ENCODE measurements around the gene AKAP3.

Gene AKAP3

DNA sequence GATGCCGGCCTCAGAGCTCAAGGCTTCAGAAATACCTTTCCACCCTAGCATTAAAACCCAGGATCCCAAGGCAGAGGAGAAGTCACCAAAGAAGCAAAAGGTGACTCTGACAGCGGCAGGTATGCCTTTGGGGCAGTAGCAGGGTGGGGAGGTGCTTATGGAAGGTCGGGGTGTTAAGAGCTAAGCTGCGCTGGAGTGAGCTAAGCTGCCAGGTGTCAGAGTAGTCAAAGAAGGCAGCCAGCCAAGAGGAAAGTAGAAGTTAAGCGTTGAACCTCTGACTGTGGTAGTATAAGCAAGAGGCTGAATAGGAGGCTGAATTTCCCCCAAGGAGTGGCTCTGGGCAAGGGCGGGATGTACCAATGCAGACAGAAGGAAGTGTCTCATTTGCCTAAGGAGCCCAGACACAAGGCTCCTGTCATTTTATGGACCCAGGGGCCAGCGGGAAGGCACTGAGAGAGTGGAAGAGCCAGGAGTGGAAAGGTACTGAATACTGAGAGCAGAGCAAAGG is 57.6 kb downstream of the AKAP3 start:
- DNase-seq = no peak

DNA sequence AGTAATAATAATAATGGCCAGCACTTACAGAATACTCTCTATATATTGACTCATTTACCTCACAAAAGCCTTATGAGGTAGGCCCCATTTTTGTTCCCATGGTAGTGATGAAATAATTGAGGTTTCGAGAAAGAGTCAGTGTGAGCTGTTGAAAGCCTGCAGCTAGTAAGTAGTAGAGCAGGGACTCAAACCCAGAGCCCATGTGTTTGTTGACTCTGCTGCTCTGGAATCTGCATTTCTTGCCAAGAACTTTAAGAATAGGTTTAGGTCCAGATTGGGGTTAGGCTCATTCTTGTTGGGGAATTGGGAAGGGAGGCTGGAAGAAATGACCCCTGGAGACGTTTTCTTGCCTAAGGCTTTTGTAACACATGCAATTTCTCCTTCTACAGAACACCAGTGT is 58.9 kb downstream of the AKAP3 start:
- DNase-seq = no peak

DNA sequence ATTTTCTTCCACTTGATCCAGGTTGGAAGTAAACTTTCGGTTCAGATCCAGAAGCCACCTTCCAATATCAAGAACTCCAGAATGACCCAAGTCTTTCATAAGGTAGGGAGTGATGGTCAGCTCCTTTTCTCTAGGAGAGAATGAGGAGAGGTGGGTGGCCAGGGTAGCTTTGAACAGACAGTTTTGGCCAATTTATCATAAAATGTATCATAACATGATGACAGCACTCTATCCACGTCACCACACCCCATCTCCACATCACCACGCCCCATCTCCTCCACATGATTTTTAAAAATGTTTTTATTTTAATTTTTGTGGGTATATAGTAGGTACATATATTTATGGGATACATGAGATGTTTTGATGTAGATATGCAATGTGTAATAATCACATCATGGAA is 59.9 kb downstream of the AKAP3 start:
- no peak for DNase-seq

DNA sequence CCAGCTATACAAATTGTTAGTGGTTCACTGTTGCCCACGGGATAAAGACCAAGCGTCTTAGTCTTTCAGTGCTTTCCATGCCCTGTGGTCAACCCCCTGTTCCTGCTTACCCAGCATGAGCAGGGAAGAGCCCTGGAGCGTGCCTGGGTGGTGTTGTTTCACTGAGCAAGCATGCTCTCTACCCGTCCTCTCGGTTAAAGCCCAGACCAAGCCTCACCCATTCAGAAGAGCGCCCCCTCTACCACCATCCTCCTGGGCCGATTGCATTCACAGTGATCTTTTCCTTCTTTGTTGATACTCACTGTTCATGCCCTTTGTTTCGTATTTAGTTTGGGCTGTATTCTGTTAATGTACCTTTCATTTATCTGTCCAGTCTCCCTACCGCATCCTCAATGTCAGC is 61.7 kb downstream of the AKAP3 start:
- no peak for DNase-seq

DNA sequence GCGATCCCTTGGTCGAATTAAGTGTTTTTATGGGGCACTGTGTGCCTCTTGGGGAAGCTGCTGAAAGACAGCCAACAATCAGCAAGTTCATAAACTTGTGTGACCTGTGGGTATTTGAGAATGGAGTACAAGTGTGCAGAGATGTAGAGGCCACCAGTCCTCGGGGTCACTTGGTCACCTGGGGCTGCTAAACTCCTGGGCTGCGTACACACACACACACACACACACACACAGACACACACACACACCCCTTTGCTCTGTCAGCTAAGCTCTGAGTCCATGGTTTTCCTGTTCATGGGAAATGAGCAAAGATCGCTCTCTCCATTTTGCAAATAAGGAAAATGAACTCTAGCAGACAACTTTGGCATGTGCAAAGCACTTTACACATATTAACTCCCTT is 62.4 kb downstream of the AKAP3 start:
- DNase-seq = no peak

DNA sequence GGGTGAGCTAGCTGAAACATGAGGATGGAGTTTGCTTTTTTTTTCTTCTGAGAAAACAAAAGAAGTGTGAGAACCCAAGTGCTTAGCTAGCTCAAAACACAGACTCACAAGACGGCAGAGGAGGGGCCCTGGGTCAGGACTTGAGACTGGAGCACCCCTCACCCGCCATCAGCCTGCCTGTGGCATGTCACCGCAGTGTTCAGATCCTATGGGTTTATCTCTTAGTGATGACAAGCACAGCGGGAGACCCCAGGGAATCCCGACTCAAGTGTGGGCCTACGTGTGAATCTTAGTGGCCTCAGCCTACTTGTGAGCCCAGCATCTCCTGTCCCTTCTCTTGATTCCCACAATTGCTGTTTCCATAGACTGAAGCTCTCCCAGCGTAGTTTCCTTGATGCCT is 64.0 kb downstream of the AKAP3 start:
- DNase-seq = no peak

DNA sequence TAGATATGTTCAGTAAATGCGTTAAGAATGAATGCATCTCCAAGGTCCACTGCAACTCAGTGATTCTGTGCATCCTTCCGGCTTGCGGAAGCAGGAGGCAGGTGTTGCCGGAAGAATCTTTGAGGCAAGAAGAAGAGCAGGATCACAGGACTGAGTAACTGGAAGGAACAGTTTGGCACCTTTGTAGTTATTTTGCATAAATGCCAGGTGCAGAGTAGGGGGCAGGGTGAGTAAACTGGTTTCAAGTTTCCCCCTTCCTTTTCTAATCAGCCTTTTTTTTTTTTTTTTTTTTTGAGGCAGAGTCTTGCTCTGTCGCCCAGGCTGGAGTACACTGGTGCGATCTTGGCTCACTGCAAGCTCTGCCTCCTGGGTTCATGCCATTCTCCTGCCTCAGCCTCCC is 64.6 kb downstream of the AKAP3 start:
- DNase-seq = no peak

DNA sequence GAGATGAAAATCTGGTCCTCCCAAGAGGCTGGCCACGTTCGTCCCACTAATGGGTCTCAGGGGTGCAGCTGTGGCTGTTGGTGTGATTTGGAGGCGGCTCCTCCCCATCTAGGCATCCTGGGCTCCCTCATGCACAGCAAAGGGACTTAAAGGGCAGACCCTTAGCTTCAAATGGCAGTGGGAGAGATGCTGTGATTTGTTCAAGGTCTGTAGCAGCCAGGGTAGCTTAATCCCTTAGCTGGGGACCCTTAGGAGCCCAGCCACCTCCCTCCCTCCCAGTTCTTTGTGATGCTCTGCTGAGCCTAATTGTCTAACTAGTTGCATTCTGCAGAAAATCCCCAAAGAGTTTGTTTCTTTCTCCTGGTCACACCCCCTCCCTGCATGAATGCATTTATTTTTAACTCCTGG is 68.6 kb downstream of the AKAP3 start:
- no peak for DNase-seq

DNA sequence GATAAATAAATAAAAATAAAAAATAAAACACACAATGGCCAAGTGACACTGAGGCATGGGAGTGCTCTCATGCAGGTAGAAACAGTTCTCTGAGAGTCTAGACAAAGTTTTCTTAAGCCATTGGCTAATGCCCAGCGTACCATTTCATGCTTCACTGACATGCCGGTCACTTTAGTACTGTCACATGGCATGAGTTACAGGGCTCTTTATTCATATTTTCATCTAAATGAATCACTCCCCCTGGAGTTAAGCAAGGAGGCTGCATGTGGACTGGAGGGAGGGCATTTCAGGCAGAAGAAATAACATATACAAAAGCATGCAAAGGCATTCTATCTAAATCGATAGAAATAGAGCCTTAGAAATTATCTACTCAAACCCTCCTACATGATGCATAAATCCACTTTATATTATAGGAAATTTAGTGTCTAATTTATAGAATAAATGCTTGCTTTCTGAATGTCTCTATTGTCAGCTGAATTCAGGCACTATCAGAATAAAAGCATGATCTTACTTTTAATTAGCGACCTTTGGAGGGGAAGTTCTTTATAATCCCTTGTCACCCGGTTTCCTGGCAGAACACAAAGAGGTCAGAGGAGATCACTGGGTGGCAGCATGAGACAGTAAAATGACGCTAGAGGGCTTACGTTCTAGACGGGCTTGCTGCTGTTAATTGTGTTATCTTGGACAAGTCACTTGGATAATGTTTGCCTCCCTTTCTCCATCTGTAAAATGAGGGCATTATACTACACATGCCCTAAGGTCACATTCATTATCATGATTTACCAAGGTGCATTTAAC is 69.3 kb downstream of the AKAP3 start:
- DNase-seq = no peak

DNA sequence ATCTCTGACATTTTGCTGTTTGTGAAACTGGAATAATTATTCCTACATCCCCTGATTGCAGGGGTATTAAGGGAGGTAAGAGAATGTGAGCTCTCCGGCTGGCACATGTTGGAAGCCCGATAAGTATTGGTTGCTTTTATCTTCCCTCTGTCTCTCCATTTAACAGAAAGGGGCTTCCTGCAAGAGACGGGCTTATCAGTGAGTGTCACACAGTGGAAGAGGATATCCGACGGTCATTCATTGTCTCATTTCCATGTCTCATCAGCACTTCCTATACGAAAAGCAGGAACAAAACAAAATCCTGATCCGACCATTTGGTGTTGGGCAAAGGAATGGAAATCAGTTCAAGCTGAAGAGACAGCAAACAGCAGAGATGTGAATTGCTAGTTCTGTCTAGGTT is 76.2 kb downstream of the AKAP3 start:
- DNase-seq = no peak

DNA sequence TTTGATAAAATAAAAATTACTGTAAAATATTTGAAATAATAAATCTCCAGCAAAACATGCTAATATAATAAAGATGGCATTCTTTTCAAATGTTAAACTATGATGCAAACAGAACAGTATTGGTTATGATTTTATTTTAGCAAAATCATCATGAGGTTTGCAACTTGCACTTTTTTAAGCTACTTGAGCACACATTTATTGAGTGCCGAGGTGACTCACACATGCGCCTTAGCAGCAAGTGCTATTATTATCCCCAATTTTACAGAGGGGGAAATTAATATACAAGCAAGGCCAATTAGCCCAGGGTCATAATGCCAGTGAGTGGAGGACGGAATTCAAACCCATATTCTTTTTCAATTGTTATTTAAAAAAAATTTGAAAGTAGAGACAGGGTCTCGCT is 79.6 kb downstream of the AKAP3 start:
- DNase-seq = no peak

DNA sequence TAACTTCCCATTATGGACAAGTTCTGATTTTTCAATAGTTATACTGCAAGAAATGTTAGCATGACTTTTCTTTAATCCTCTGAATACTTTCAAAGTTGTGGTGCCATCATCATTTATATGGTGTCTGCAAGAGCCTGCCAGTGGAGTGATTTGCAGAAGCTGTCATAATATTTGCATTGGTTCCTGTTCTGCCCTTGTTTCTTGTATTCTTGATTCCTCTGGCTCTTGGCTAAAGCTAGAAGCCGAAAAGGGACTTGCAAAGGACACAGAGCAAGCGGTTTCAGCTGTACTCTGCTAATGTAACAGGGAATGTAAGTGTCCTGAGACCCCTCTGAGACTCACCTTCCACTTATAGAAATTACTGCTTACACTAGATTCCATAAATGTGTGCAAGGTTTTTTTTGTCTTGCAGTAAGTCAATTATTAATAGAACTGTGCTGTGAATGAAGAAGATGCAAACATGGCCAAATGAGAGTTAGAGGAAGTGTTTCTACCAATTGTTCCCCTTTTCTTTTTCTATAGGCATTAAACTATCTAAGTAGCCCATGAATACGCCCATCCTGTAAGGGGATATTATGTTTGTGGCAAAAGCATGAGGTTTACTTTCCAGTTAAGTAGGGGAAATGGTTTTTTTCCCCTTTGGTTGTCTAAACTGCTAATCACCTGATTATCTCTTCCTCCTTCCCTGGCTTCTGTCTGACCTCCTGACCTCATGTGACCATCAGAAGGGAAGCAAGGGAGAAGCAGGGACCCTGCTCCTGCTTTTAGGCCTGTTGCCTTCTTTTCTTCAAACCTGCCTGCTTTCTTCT is 81.6 kb downstream of the AKAP3 start:
- no peak for DNase-seq

DNA sequence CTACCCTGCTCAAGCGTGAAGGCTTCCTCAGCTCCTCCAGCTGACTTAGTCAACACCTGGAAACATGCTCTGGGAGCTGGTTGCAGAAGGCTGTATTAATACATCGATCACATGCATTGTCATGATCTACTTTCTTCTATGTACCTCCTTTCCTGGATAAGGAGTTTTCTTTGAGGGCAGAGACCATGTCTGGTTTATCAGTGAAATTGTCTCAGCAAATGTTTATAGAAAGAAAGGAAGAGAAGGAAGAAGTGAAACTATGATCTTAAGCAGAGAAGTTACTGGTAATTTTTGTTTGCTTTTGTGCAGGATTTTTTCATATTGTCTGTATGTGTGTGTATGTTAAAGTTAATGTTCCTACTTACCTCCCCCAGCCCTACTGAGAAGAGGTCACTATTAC is 82.4 kb downstream of the AKAP3 start:
- no peak for DNase-seq

Data from activated naive CD4-positive, alpha-beta T cell treated with anti-CD3 and anti-CD28 coated beads, Interleukin-2, amount 50 U/mL, for 16 hours (primary cell).